Stomach smooth muscle (tissue), 2 donors: ENCODE data around the gene THRB.

ENCODE experiments used
- H3K27ac ChIP-seq: one replicate; pipeline ENCODE4 v1.7.0; 2013; ENCODE audit warnings: mild to moderate bottlenecking, low read length, inconsistent platforms
- H3K27me3 ChIP-seq, 2 donors: one replicate each; pipeline ENCODE4 v1.7.0; 2013; ENCODE audit warnings: low read length in 2 of 2; ENCODE audit not compliant: insufficient read depth in 2 of 2, control insufficient read depth in 1 of 2
- H3K36me3 ChIP-seq, 2 donors: one replicate each; pipeline ENCODE4 v1.7.0; 2013; ENCODE audit warnings: low read length in 2 of 2; ENCODE audit not compliant: control insufficient read depth in 2 of 2, insufficient read depth in 2 of 2
- H3K4me1 ChIP-seq: one replicate; pipeline ENCODE4 v1.7.0; 2013; ENCODE audit warnings: low read length; ENCODE audit not compliant: control insufficient read depth, insufficient read depth
- H3K4me3 ChIP-seq, 2 donors: one replicate each; pipeline ENCODE4 v1.7.0; 2013; ENCODE audit warnings: low read length in 2 of 2
- H3K9ac ChIP-seq, 2 donors: one replicate each; pipeline ENCODE4 v1.7.0; 2013; ENCODE audit warnings: low read length in 2 of 2, mild to moderate bottlenecking in 1 of 2
- H3K9me3 ChIP-seq, 2 donors: one replicate each; pipeline ENCODE4 v1.7.0; 2013; ENCODE audit warnings: low read length in 2 of 2; ENCODE audit not compliant: control insufficient read depth in 2 of 2
- donor health status: healthy.
- donor health status: Pancreatic carcinoma.

Gene THRB

GRCh38 chr3:24487325-24488262 is 7.1 kb downstream of the THRB start:
- H3K27ac ChIP-seq = no peak overlapping the region
- no peaks in the 10 kb centered on the region for H3K9me3 ChIP-seq
- no peak overlapping the region for H3K4me3 ChIP-seq
- no peak overlapping the region for H3K9ac ChIP-seq
- H3K27me3 ChIP-seq = no peaks in the 10 kb centered on the region
- no peaks in the 10 kb centered on the region for H3K36me3 ChIP-seq
- peaks cover 8% of the 10 kb centered on the region for H3K4me1 ChIP-seq

GRCh38 chr3:24485511-24485910 is 9.1 kb downstream of the THRB start:
- no peak overlapping the region for H3K27ac ChIP-seq
- H3K4me3 ChIP-seq = peak overlapping the region in 1 of 2 donors; percentile 34
- no peaks in the 10 kb centered on the region for H3K9me3 ChIP-seq
- no peak overlapping the region for H3K9ac ChIP-seq
- no peaks in the 10 kb centered on the region for H3K27me3 ChIP-seq
- H3K4me1 ChIP-seq = peaks cover 8% of the 10 kb centered on the region
- no peaks in the 10 kb centered on the region for H3K36me3 ChIP-seq

- H3K27me3 ChIP-seq = no peaks in the 10 kb centered on the region
- H3K9ac ChIP-seq = no peak overlapping the region
- H3K4me3 ChIP-seq = no peak overlapping the region
- peaks cover 3% of the 10 kb centered on the region for H3K4me1 ChIP-seq
- no peaks in the 10 kb centered on the region for H3K36me3 ChIP-seq
- H3K9me3 ChIP-seq = no peaks in the 10 kb centered on the region
- H3K27ac ChIP-seq = no peak overlapping the region
These were observed 10.8 kb downstream of the THRB start for GRCh38 chr3:24483873-24484272.

- H3K4me1 ChIP-seq = peaks cover 3% of the 10 kb centered on the region
- no peaks in the 10 kb centered on the region for H3K9me3 ChIP-seq
- no peaks in the 10 kb centered on the region for H3K27me3 ChIP-seq
- no peak overlapping the region for H3K27ac ChIP-seq
- no peak overlapping the region for H3K9ac ChIP-seq
- H3K4me3 ChIP-seq = no peak overlapping the region
- H3K36me3 ChIP-seq = no peaks in the 10 kb centered on the region
These were observed 12.4 kb downstream of the THRB start for GRCh38 chr3:24482096-24482705.

GRCh38 chr3:24481193-24481592 is 13.5 kb downstream of the THRB start:
- Histone ChIP-seq H3K9ac (no peak overlapping the region), H3K9me3 (no peaks in the 10 kb centered on the region), H3K4me1 (peaks cover 3% of the 10 kb centered on the region), H3K27ac (no peak overlapping the region), H3K4me3 (no peak overlapping the region), H3K27me3 (no peaks in the 10 kb centered on the region), H3K36me3 (no peaks in the 10 kb centered on the region)

- H3K4me1 ChIP-seq = peaks cover 8% of the 10 kb centered on the region
- H3K4me3 ChIP-seq = no peak overlapping the region
- H3K27ac ChIP-seq = no peak overlapping the region
- no peaks in the 10 kb centered on the region for H3K36me3 ChIP-seq
- H3K27me3 ChIP-seq = no peaks in the 10 kb centered on the region
- no peak overlapping the region for H3K9ac ChIP-seq
- no peaks in the 10 kb centered on the region for H3K9me3 ChIP-seq
These were observed 14.2 kb downstream of the THRB start for GRCh38 chr3:24480497-24480896.

- Histone ChIP-seq H3K9me3 (no peaks in the 10 kb centered on the region), H3K9ac (no peak overlapping the region), H3K27me3 (no peaks in the 10 kb centered on the region), H3K27ac (no peak overlapping the region), H3K36me3 (no peaks in the 10 kb centered on the region), H3K4me3 (no peak overlapping the region), H3K4me1 (peaks cover 7% of the 10 kb centered on the region)
These were observed 14.8 kb downstream of the THRB start for GRCh38 chr3:24479816-24480215.

GRCh38 chr3:24476871-24477656 is 17.6 kb downstream of the THRB start:
- no peaks in the 10 kb centered on the region for H3K36me3 ChIP-seq
- H3K27me3 ChIP-seq = no peaks in the 10 kb centered on the region
- H3K4me1 ChIP-seq = peaks cover 7% of the 10 kb centered on the region
- H3K27ac ChIP-seq = no peak overlapping the region
- H3K4me3 ChIP-seq = no peak overlapping the region
- H3K9ac ChIP-seq = no peak overlapping the region
- no peaks in the 10 kb centered on the region for H3K9me3 ChIP-seq

GRCh38 chr3:24475925-24476324 is 18.7 kb downstream of the THRB start:
- H3K36me3 ChIP-seq = no peaks in the 10 kb centered on the region
- H3K27ac ChIP-seq = no peak overlapping the region
- no peak overlapping the region for H3K9ac ChIP-seq
- no peaks in the 10 kb centered on the region for H3K9me3 ChIP-seq
- H3K4me1 ChIP-seq = peaks cover 7% of the 10 kb centered on the region
- no peak overlapping the region for H3K4me3 ChIP-seq
- no peaks in the 10 kb centered on the region for H3K27me3 ChIP-seq

- no peak overlapping the region for H3K4me3 ChIP-seq
- H3K9me3 ChIP-seq = no peaks in the 10 kb centered on the region
- no peak overlapping the region for H3K9ac ChIP-seq
- H3K27me3 ChIP-seq = no peaks in the 10 kb centered on the region
- H3K27ac ChIP-seq = no peak overlapping the region
- peaks cover 7% of the 10 kb centered on the region for H3K4me1 ChIP-seq
- H3K36me3 ChIP-seq = no peaks in the 10 kb centered on the region
These were observed 19.8 kb downstream of the THRB start for GRCh38 chr3:24474862-24475261.
